HEK293 (cell line): ENCODE results near the gene PARD3.

ENCODE experiments used
- CTCF ChIP-seq: fragments of 450-650 bp; formaldehyde crosslinking; IDR thresholded peaks from 2 replicates; pipeline ENCODE4 v1.5.1; 2016; ENCODE audit warnings: missing biosample characterization, missing genetic modification characterization
- MEIS1 ChIP-seq: sonication (generic); formaldehyde crosslinking; IDR thresholded peaks from 2 replicates; pipeline ENCODE4 v1.8.1; 2022; ENCODE audit warnings: missing genetic modification reagents, mild to moderate bottlenecking, borderline replicate concordance
- MYNN ChIP-seq: fragments of 450-650 bp; formaldehyde crosslinking; IDR thresholded peaks from 2 replicates; pipeline ENCODE4 v1.5.1; 2016; ENCODE audit warnings: missing biosample characterization, missing genetic modification characterization, borderline replicate concordance
- PRDM1 ChIP-seq: fragments of 450-650 bp; formaldehyde crosslinking; IDR thresholded peaks from 2 replicates; pipeline ENCODE4; 2016; ENCODE audit warnings: missing biosample characterization, missing genetic modification characterization
- TCF7L2 ChIP-seq: IDR thresholded peaks from 2 replicates; pipeline ENCODE4 v1.6.1; 2011; ENCODE audit warnings: low read depth, mild to moderate bottlenecking, inconsistent platforms, low read length, moderate library complexity, borderline replicate concordance
- ZNF624 ChIP-seq: fragments of 450-650 bp; formaldehyde crosslinking; IDR thresholded peaks from 2 replicates; pipeline ENCODE4 v1.5.1; 2017; ENCODE audit warnings: missing biosample characterization, missing genetic modification characterization
- ZNF76 ChIP-seq: fragments of 450-650 bp; formaldehyde crosslinking; IDR thresholded peaks from 2 replicates; pipeline ENCODE4; 2016; ENCODE audit warnings: low read depth, missing biosample characterization, missing genetic modification characterization, borderline replicate concordance
- ZNF792 ChIP-seq: fragments of 450-650 bp; formaldehyde crosslinking; IDR thresholded peaks from 2 replicates; pipeline ENCODE4 v1.5.1; 2016; ENCODE audit warnings: missing biosample characterization, missing genetic modification characterization
- TF ChIP-seq, protein P1 (sequence below): fragments of 450-650 bp; formaldehyde crosslinking; IDR thresholded peaks from 2 replicates; pipeline ENCODE4 v1.5.1; 2016; ENCODE audit warnings: missing biosample characterization, missing genetic modification characterization

DNA sequence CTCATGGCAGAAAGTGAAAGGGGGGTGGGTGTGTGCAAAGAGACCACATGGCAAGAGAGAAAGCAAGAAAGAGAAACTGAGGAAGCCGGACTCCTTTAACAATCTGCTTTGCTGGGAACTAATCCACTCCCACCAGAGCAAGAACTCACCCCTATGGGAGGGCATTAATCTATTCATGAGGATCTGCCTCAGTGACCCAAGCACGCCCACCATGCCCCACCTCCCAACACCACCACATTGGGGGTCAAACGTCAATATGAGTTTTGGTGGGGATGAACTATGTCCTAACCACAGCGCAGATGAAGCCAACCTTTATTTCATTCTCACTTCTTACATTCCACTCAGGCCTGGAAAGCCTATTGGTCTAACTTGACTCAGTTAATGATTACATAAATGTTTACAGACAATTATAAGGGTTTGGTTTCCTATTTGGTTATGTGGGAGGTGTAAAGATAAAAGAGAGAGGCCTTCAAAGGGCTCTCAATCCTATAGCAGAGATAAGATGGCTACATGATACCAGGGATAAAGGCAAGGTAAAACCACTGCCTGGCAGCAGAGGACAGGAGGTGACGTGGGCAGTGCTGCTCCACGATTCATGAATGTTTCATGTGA lies 601.8 kb downstream of the PARD3 start:
- TF ChIP-seq PRDM1 (tag by site-specific recombination) (no peak), ZNF792 (tag by site-specific recombination) (no peak), ZNF624 (no peak), CTCF (tag by site-specific recombination) (no peak), TCF7L2 (no peak), MYNN (tag by site-specific recombination) (no peak), ZNF76 (tag by site-specific recombination) (no peak), MEIS1 (no peak)
- TF ChIP-seq, protein P1, sequence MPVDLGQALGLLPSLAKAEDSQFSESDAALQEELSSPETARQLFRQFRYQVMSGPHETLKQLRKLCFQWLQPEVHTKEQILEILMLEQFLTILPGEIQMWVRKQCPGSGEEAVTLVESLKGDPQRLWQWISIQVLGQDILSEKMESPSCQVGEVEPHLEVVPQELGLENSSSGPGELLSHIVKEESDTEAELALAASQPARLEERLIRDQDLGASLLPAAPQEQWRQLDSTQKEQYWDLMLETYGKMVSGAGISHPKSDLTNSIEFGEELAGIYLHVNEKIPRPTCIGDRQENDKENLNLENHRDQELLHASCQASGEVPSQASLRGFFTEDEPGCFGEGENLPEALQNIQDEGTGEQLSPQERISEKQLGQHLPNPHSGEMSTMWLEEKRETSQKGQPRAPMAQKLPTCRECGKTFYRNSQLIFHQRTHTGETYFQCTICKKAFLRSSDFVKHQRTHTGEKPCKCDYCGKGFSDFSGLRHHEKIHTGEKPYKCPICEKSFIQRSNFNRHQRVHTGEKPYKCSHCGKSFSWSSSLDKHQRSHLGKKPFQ (tag by site-specific recombination) = no peak
